ENCODE data around the gene SLC25A18.
A peak's percentile ranks its signal among the peaks of the same experiment; 100 is the strongest.
"Not testable (repeated sequence)": the region's sequence is repeated elsewhere in the genome, so short reads cannot be mapped to it uniquely, and the experiment has no call there.

Gene SLC25A18, protein sequence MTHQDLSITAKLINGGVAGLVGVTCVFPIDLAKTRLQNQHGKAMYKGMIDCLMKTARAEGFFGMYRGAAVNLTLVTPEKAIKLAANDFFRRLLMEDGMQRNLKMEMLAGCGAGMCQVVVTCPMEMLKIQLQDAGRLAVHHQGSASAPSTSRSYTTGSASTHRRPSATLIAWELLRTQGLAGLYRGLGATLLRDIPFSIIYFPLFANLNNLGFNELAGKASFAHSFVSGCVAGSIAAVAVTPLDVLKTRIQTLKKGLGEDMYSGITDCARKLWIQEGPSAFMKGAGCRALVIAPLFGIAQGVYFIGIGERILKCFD

DNA sequence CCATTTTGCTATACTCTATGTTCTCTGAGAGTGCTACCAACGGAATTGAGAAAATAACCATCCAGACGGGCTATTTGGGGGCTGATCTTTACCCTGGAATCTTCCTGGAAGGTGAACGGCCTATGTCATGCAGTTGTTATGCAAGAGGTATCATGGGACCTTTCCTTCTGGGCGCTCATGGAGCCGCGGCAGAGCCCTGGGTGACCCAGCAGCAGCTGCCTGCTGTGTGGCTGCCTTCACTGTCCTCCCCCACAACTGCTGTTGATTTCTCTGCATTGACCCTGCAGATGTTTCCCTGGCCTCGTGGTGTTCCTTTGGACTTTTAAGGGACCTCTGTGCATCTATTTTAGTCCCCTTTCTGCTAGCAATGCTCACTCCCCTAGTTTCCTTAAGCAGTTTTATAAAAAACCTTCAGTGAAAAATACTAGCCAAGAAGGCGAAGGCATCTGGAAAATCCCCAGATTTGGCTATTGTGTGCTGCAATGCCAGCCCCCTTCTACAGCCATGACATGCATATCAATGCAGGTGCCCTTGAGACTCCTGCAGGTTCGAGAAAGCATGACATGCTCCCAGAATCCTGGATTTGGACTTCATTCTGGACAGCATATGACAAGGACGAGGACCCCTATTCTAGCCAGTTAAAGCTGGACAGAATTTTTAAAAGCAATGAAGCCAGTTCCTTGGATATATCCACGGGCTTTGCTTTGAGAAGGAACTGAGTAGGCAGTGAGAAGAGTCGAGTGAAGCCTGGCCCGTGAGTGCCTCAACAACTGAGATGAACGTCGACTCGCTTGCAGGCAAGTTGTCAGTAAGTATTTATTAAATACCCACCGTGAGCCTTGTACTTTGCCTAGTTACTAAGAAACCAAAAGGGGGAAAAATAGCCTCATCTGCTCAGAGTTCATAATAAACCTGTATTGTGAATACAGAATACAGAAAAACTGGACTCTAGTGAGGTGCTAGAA is at the start of gene SLC25A18:
TSS of gene SLC25A18 (plus strand) at position 593 of the 965 bp plus-strand sequence. CDS start 16,447 bp downstream, outside the sequence.
- Histone ChIP-seq H3K9ac (ENCODE audit: low read length) (no peak within 1 kb of the TSS), H3K36me3 (ENCODE audit: control insufficient read depth, insufficient read depth, low read length) (peaks cover 32% of the 10 kb centered on the region), H3K4me3 (ENCODE audit: low read depth, low read length) (no peak within 1 kb of the TSS), H3K27ac (ENCODE audit: low read depth, low read length) (peak within 1 kb of the TSS; percentile 53; the same call in 1 of the 2 replicates), H3K4me1 (ENCODE audit: control insufficient read depth, insufficient read depth, low read length) (peaks cover 19% of the 10 kb centered on the region), H3K9me3 (ENCODE audit: control insufficient read depth, insufficient read depth, low read depth, low read length) (peaks cover 17% of the 10 kb centered on the region), H3K27me3 (ENCODE audit: control insufficient read depth, insufficient read depth, low read length) (no peaks in the 10 kb centered on the region)

DNA sequence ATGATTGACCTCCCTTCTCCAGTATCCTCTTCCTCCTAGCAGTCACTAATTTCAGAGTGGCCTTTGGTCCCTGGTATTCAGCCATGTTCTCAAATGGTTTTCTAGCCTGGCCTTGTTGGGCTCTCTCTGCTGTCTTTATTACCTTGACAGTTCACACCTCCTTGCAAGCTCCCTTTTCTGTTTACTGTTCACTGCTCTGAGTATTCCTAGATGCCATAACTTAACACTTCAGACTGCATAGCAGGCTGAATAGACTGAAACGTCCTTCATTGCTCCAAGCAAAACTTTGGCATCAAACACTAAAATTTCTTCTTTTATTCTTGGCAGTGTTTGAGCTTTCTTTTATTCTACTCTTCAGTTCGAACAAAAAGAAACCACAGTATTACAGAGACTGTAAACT is 49.7 kb upstream of the SLC25A18 start:
- Histone ChIP-seq H3K9ac (ENCODE audit: low read length) (no peak overlapping the region), H3K27me3 (ENCODE audit: control insufficient read depth, insufficient read depth, low read length) (no peaks in the 10 kb centered on the region), H3K27ac (ENCODE audit: low read depth, low read length) (no peak overlapping the region), H3K4me3 (ENCODE audit: low read depth, low read length) (no peak overlapping the region), H3K36me3 (ENCODE audit: control insufficient read depth, insufficient read depth, low read length) (peaks cover 76% of the 10 kb centered on the region), H3K9me3 (ENCODE audit: control insufficient read depth, insufficient read depth, low read depth, low read length) (no peaks in the 10 kb centered on the region), H3K4me1 (ENCODE audit: control insufficient read depth, insufficient read depth, low read length) (no peaks in the 10 kb centered on the region)

DNA sequence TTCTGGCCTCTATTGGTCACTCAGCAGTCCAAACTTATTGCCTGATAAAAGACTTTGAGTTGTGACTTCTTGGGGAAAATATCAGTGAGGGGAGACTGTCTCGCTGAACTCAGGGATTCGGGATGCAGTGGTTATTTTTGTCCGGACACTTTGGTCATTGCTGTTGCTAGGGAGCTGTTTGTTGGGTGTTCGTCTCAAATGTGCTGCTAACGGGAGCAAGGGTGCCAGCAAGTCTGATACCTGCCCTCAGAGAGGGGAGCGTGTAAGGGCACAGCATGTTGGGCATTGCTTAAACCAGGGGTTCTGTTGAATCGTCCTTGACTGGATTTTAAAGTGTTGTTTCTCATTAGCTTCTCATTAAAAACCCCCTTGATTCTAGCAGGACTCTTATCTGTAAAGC is 49.2 kb upstream of the SLC25A18 start:
- H3K4me1 ChIP-seq (ENCODE audit: control insufficient read depth, insufficient read depth, low read length) = no peaks in the 10 kb centered on the region
- no peak overlapping the region for H3K4me3 ChIP-seq (ENCODE audit: low read depth, low read length)
- no peaks in the 10 kb centered on the region for H3K9me3 ChIP-seq (ENCODE audit: control insufficient read depth, insufficient read depth, low read depth, low read length)
- no peak overlapping the region for H3K9ac ChIP-seq (ENCODE audit: low read length)
- no peak overlapping the region for H3K27ac ChIP-seq (ENCODE audit: low read depth, low read length)
- no peaks in the 10 kb centered on the region for H3K27me3 ChIP-seq (ENCODE audit: control insufficient read depth, insufficient read depth, low read length)
- peaks cover 76% of the 10 kb centered on the region for H3K36me3 ChIP-seq (ENCODE audit: control insufficient read depth, insufficient read depth, low read length)

DNA sequence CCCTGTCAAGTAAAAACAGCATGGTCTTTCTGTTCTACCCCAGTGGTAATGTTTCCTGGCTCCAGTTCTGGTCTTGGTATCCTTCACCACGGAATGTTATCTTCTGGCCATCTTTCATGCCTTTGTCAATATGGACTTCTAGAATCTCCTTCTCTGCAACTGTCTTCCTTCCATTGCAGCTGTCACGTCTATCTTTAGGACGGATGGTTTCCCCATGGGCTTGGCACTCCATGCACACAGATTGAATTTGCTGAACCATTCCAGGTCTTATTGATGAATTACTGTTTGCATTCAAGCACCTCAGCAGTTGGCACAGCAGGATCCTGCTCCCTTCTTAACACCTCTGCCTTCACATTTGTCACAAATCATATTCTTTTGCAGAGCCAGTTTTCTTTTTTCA is 44.9 kb upstream of the SLC25A18 start:
- Histone ChIP-seq H3K4me1 (ENCODE audit: control insufficient read depth, insufficient read depth, low read length) (no peaks in the 10 kb centered on the region), H3K27me3 (ENCODE audit: control insufficient read depth, insufficient read depth, low read length) (no peaks in the 10 kb centered on the region), H3K9me3 (ENCODE audit: control insufficient read depth, insufficient read depth, low read depth, low read length) (no peaks in the 10 kb centered on the region), H3K4me3 (ENCODE audit: low read depth, low read length) (no peak overlapping the region), H3K36me3 (ENCODE audit: control insufficient read depth, insufficient read depth, low read length) (peaks cover 55% of the 10 kb centered on the region), H3K27ac (ENCODE audit: low read depth, low read length) (no peak overlapping the region), H3K9ac (ENCODE audit: low read length) (no peak overlapping the region)

DNA sequence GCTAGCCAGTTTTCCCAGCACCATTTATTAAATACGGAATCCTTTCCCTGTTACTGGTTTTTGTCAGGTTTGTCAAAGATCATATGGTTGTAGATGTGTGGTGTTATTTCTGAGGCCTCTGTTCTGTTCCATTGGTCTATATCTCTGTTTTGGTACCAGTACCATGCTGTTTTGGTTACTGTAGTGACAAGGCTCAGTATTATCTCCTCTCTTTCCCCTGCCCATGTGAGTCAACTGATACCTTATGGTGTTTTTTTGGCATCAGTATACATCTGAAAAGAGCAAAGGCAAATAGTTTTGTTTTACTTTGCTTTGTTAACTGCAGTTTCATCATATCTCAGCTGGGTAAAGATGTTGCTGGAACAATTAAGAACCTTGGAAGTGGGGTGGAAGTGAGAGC is 41.3 kb upstream of the SLC25A18 start:
- H3K4me1 ChIP-seq (ENCODE audit: control insufficient read depth, insufficient read depth, low read length); H3K27ac ChIP-seq (ENCODE audit: low read depth, low read length); H3K9ac ChIP-seq (ENCODE audit: low read length); H3K4me3 ChIP-seq (ENCODE audit: low read depth, low read length); H3K9me3 ChIP-seq (ENCODE audit: control insufficient read depth, insufficient read depth, low read depth, low read length); H3K27me3 ChIP-seq (ENCODE audit: control insufficient read depth, insufficient read depth, low read length): not testable (repeated sequence)
- peaks cover 62% of the 10 kb centered on the region for H3K36me3 ChIP-seq (ENCODE audit: control insufficient read depth, insufficient read depth, low read length)

DNA sequence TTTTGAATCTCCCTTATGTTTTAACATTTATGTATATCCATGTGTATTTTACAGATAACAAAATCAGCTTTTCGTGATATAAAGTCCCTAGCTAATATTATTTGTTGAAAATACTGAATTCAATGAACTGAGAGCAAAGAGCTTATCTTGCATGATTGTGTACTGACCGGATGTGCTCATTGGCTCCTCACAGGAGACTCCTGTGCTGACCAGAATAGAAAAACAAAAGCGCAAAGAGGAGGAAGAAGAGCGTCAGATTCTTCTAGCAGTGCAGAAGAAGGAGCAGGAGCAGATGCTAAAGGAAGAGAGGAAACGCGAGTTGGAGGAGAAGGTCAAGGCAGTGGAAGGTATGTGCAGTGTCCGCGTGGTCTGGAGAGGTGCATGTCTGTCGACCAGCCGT is 39.4 kb upstream of the SLC25A18 start:
- no peaks in the 10 kb centered on the region for H3K27me3 ChIP-seq (ENCODE audit: control insufficient read depth, insufficient read depth, low read length)
- no peaks in the 10 kb centered on the region for H3K4me1 ChIP-seq (ENCODE audit: control insufficient read depth, insufficient read depth, low read length)
- H3K9me3 ChIP-seq (ENCODE audit: control insufficient read depth, insufficient read depth, low read depth, low read length) = no peaks in the 10 kb centered on the region
- no peak overlapping the region for H3K4me3 ChIP-seq (ENCODE audit: low read depth, low read length)
- peaks cover 59% of the 10 kb centered on the region for H3K36me3 ChIP-seq (ENCODE audit: control insufficient read depth, insufficient read depth, low read length)
- H3K27ac ChIP-seq (ENCODE audit: low read depth, low read length) = no peak overlapping the region
- no peak overlapping the region for H3K9ac ChIP-seq (ENCODE audit: low read length)

DNA sequence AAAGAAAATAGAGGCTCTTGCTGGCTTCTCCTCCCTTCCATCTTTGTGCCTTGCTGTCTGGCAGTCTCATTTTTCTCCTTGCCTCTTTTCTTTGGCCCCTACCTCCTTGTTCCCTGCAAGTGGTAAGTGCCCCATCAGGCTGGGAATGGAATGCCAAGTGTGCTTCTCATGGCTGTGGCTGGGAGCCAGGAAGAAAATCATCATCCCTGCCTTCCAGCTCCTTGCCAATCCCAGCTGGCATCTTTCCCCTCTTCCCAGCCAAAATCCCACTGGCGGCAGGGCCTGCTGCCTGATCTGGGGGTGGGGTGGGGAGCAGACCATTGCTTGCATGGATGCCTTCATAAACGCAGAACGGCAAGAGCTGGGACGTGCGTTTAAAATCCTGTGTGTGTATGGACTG is 27.0 kb upstream of the SLC25A18 start:
- Histone ChIP-seq H3K36me3 (ENCODE audit: control insufficient read depth, insufficient read depth, low read length) (peaks cover 72% of the 10 kb centered on the region), H3K27me3 (ENCODE audit: control insufficient read depth, insufficient read depth, low read length) (no peaks in the 10 kb centered on the region), H3K9me3 (ENCODE audit: control insufficient read depth, insufficient read depth, low read depth, low read length) (no peaks in the 10 kb centered on the region), H3K9ac (ENCODE audit: low read length) (no peak overlapping the region), H3K4me3 (ENCODE audit: low read depth, low read length) (no peak overlapping the region), H3K27ac (ENCODE audit: low read depth, low read length) (no peak overlapping the region), H3K4me1 (ENCODE audit: control insufficient read depth, insufficient read depth, low read length) (0 out of 2 replicates have a peak, but pooled peaks cover 8% of the 10 kb centered on the region)

DNA sequence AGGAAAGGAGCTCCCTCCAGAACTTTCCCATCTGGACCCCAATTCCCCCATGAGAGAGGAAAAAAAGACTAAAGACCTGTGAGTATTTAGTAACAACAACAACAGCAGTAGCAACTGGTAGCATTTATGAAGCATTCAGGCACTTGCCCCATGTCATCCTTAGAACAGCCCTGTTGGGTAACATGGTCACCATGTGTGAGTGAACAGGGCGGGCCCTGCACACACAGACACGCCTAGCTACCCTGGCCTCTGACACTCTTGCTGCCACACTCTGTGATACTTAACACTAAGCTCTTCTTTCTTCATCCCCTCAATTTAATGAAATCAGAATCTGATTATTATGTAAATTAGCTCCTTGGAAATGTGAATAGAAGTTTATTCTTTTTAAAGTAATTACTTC is 26.1 kb upstream of the SLC25A18 start:
- 0 out of 2 replicates have a peak, but pooled peaks cover 8% of the 10 kb centered on the region for H3K4me1 ChIP-seq (ENCODE audit: control insufficient read depth, insufficient read depth, low read length)
- H3K27ac ChIP-seq (ENCODE audit: low read depth, low read length) = no peak overlapping the region
- no peaks in the 10 kb centered on the region for H3K9me3 ChIP-seq (ENCODE audit: control insufficient read depth, insufficient read depth, low read depth, low read length)
- no peak overlapping the region for H3K9ac ChIP-seq (ENCODE audit: low read length)
- no peaks in the 10 kb centered on the region for H3K27me3 ChIP-seq (ENCODE audit: control insufficient read depth, insufficient read depth, low read length)
- no peak overlapping the region for H3K4me3 ChIP-seq (ENCODE audit: low read depth, low read length)
- peaks cover 72% of the 10 kb centered on the region for H3K36me3 ChIP-seq (ENCODE audit: control insufficient read depth, insufficient read depth, low read length)

DNA sequence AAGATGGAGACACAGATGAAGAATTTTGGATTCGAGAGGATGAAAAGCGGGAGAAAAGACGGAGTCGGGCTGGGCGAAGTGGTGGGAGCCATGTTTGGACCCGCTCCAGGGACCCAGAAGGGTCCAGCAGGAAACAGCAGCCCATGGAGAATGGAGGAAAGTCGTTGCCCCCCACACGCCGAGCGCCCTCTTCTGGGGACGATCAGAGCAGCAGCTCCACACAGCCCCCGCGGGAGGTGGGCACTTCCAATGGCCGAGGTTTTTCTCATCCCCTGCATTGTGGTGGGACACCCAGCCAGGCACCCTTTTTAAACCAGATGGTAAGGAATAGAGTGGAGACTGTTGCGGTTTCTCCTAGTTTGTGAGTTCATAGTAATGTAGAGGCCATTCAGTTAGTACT is 22.8 kb upstream of the SLC25A18 start:
- Histone ChIP-seq H3K4me1 (ENCODE audit: control insufficient read depth, insufficient read depth, low read length) (0 out of 2 replicates have a peak, but pooled peaks cover 8% of the 10 kb centered on the region), H3K9me3 (ENCODE audit: control insufficient read depth, insufficient read depth, low read depth, low read length) (no peaks in the 10 kb centered on the region), H3K4me3 (ENCODE audit: low read depth, low read length) (no peak overlapping the region), H3K36me3 (ENCODE audit: control insufficient read depth, insufficient read depth, low read length) (peaks cover 87% of the 10 kb centered on the region), H3K9ac (ENCODE audit: low read length) (no peak overlapping the region), H3K27ac (ENCODE audit: low read depth, low read length) (no peak overlapping the region), H3K27me3 (ENCODE audit: control insufficient read depth, insufficient read depth, low read length) (no peaks in the 10 kb centered on the region)

DNA sequence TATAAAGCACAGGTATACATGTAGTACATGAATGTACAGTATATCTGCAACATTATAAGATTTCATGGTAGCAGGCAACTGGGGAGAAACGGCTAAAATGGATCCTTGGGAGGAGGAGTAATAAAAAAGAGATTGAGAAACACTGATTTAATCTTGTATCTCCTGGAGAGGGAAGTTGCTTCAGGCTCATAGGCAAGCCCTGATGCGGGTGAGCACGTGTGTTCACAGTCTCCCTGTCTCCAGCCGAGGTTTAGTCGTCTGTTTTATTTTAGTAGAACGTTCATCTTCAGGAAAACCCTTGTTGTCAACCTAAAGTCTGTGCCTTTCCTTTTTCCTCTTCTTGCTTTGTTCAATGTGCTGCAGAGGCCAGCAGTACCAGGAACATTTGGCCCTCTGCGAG is 21.8 kb upstream of the SLC25A18 start:
- Histone ChIP-seq H3K27me3 (ENCODE audit: control insufficient read depth, insufficient read depth, low read length) (no peaks in the 10 kb centered on the region), H3K27ac (ENCODE audit: low read depth, low read length) (no peak overlapping the region), H3K9me3 (ENCODE audit: control insufficient read depth, insufficient read depth, low read depth, low read length) (no peaks in the 10 kb centered on the region), H3K36me3 (ENCODE audit: control insufficient read depth, insufficient read depth, low read length) (peaks cover 87% of the 10 kb centered on the region), H3K4me3 (ENCODE audit: low read depth, low read length) (no peak overlapping the region), H3K4me1 (ENCODE audit: control insufficient read depth, insufficient read depth, low read length) (0 out of 2 replicates have a peak, but pooled peaks cover 4% of the 10 kb centered on the region), H3K9ac (ENCODE audit: low read length) (no peak overlapping the region)

DNA sequence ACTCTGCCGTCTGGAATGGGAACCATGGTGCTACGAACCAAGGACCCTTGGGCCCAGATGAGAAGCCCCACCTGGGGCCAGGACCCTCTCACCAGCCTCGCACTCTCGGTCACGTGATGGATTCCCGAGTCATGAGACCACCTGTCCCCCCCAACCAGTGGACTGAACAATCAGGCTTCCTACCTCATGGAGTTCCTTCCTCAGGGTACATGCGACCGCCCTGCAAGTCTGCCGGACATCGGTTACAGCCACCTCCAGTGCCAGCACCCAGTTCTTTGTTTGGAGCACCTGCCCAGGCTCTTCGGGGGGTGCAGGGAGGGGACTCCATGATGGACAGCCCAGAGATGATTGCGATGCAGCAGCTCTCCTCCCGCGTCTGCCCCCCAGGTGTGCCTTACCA is 20.8 kb upstream of the SLC25A18 start:
- no peak overlapping the region for H3K4me3 ChIP-seq (ENCODE audit: low read depth, low read length)
- peaks cover 80% of the 10 kb centered on the region for H3K36me3 ChIP-seq (ENCODE audit: control insufficient read depth, insufficient read depth, low read length)
- H3K27ac ChIP-seq (ENCODE audit: low read depth, low read length) = no peak overlapping the region
- H3K9me3 ChIP-seq (ENCODE audit: control insufficient read depth, insufficient read depth, low read depth, low read length) = no peaks in the 10 kb centered on the region
- no peak overlapping the region for H3K9ac ChIP-seq (ENCODE audit: low read length)
- H3K4me1 ChIP-seq (ENCODE audit: control insufficient read depth, insufficient read depth, low read length) = no peaks in the 10 kb centered on the region
- no peaks in the 10 kb centered on the region for H3K27me3 ChIP-seq (ENCODE audit: control insufficient read depth, insufficient read depth, low read length)

All from HUES6 (cell line).